Measurements from ENCODE around the gene LYZL2. TPM values are rescaled to one million over a fixed set of nuclear protein-coding genes. Genes with fewer than 3 reads are reported as not detected.

Gene LYZL2
- total RNA-seq, 1 donor, result not detected

- Histone ChIP-seq H3K4me2 (ENCODE audit: insufficient read depth, low read length) (no peak overlapping the region), H3K79me2 (ENCODE audit: insufficient read depth, low read length) (no peaks in the 10 kb centered on the region), H2AFZ (ENCODE audit: low read length) (no peak overlapping the region), H3K9me3 (ENCODE audit: low read depth, low read length) (peaks cover 2% of the 10 kb centered on the region), H3K27me3 (ENCODE audit: insufficient read depth, low read length) (peaks cover 36% of the 10 kb centered on the region), H3K27ac (ENCODE audit: low read depth, low read length) (no peak overlapping the region), H3K4me3 (ENCODE audit: insufficient read depth, low read length) (no peak overlapping the region), H3K4me1 (ENCODE audit: insufficient read depth, low read length) (no peaks in the 10 kb centered on the region), H3K36me3 (ENCODE audit: insufficient read depth, low read length) (no peaks in the 10 kb centered on the region), H4K20me1 (ENCODE audit: insufficient read depth, low read length) (no peaks in the 10 kb centered on the region)
- no peak for DNase-seq (ENCODE audit: insufficient read length, low spot score, missing footprints)
- TF ChIP-seq, protein P1, sequence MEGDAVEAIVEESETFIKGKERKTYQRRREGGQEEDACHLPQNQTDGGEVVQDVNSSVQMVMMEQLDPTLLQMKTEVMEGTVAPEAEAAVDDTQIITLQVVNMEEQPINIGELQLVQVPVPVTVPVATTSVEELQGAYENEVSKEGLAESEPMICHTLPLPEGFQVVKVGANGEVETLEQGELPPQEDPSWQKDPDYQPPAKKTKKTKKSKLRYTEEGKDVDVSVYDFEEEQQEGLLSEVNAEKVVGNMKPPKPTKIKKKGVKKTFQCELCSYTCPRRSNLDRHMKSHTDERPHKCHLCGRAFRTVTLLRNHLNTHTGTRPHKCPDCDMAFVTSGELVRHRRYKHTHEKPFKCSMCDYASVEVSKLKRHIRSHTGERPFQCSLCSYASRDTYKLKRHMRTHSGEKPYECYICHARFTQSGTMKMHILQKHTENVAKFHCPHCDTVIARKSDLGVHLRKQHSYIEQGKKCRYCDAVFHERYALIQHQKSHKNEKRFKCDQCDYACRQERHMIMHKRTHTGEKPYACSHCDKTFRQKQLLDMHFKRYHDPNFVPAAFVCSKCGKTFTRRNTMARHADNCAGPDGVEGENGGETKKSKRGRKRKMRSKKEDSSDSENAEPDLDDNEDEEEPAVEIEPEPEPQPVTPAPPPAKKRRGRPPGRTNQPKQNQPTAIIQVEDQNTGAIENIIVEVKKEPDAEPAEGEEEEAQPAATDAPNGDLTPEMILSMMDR (IDR thresholded peaks at IDR 0.05; ENCODE audit: extremely low read depth, low read depth, low read length), result no peak
Measured at GRCh38 chr10:30577048-30577447, 52.5 kb downstream of the LYZL2 start.

DNA sequence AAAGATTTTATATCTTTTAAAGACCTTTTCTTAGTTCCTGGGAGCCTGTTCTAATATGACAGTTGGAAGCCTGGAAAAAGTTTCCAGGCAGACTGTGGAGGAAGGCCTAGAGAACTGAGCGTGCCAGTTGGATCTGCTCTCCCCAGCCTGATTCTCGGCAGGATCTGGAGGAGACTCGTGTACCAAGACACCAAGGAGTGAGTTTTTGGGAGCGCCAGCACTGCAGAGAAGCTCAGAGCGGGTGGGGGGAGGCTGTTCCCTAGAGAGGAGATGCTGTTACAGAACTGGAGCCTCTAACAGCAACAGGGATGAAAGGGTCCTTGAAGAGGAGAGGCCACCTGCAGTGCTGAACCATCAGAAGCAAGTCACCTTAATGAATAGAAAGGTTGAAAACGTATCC, 52.9 kb downstream of the LYZL2 start:
- H3K4me1 ChIP-seq (ENCODE audit: insufficient read depth, low read length), result no peaks in the 10 kb centered on the region
- H3K4me3 ChIP-seq (ENCODE audit: insufficient read depth, low read length), result no peak overlapping the region
- H3K9me3 ChIP-seq (ENCODE audit: low read depth, low read length), result peaks cover 2% of the 10 kb centered on the region
- H4K20me1 ChIP-seq (ENCODE audit: insufficient read depth, low read length), result no peaks in the 10 kb centered on the region
- TF ChIP-seq, protein P1 (IDR thresholded peaks at IDR 0.05; ENCODE audit: extremely low read depth, low read depth, low read length), result no peak
- DNase-seq (ENCODE audit: insufficient read length, low spot score, missing footprints), result no peak
- no peak overlapping the region for H3K27ac ChIP-seq (ENCODE audit: low read depth, low read length)
- no peaks in the 10 kb centered on the region for H3K36me3 ChIP-seq (ENCODE audit: insufficient read depth, low read length)
- no peak overlapping the region for H2AFZ ChIP-seq (ENCODE audit: low read length)
- no peaks in the 10 kb centered on the region for H3K79me2 ChIP-seq (ENCODE audit: insufficient read depth, low read length)
- no peak overlapping the region for H3K4me2 ChIP-seq (ENCODE audit: insufficient read depth, low read length)
- peaks cover 36% of the 10 kb centered on the region for H3K27me3 ChIP-seq (ENCODE audit: insufficient read depth, low read length)

DNA sequence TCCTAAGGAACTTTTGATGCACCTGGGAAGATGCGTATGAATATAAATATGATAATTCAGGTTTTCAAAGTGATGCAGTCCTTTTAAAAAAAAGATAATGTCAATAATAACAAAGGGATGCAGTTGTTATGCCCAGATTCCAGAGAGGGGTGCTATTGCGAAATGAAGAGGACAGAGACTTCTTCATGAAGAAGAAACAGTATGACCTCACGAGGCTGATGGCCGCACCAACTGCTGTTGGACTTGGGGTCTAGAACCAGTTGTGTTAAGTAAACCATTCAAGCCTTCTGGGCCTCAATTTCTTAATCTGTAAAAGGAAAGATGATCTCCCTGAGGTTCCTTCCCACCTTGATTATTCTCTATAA, 55.1 kb downstream of the LYZL2 start:
- Histone ChIP-seq H3K4me3 (ENCODE audit: insufficient read depth, low read length) (no peak overlapping the region), H3K27me3 (ENCODE audit: insufficient read depth, low read length) (peaks cover 40% of the 10 kb centered on the region), H3K9me3 (ENCODE audit: low read depth, low read length) (peaks cover 2% of the 10 kb centered on the region), H4K20me1 (ENCODE audit: insufficient read depth, low read length) (no peaks in the 10 kb centered on the region), H3K4me1 (ENCODE audit: insufficient read depth, low read length) (no peaks in the 10 kb centered on the region), H3K36me3 (ENCODE audit: insufficient read depth, low read length) (no peaks in the 10 kb centered on the region), H3K4me2 (ENCODE audit: insufficient read depth, low read length) (no peak overlapping the region), H2AFZ (ENCODE audit: low read length) (no peak overlapping the region), H3K79me2 (ENCODE audit: insufficient read depth, low read length) (no peaks in the 10 kb centered on the region), H3K27ac (ENCODE audit: low read depth, low read length) (no peak overlapping the region)
- DNase-seq (ENCODE audit: insufficient read length, low spot score, missing footprints), result no peak
- TF ChIP-seq, protein P1 (IDR thresholded peaks at IDR 0.05; ENCODE audit: extremely low read depth, low read depth, low read length), result no peak

DNA sequence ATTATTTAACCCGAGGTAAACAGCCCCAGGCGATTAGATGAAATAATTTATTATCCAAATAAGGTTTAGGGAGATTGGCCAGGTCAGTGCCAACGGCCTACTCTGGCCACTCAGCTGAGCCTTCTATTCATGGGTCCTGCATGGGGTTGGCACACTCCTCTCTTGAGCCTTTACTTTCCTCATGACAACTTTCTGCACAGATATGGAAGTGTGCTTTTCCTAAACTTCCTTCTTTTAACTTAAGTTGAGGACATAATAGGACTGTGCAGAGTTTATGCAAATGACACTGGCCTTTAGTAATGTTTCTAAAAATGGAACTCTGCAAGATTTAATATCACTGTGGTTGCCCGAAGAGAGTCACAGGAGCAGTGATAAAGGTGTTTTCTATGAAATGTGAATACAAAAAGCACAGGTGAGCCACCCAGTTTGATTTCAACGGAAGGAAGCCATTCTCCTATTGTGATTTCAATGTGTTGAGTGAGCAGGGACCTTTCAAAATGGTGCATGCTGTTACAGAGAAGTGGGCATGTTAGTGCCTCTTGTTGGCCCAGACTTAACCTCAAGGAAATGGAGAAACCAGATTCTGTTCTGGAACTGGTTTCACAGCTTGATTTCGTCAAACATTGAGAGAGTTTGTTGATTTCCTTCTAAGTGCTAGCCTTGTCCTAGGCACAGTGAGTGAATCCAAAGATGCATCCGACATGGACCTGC, 55.7 kb downstream of the LYZL2 start:
- Histone ChIP-seq H3K4me1 (ENCODE audit: insufficient read depth, low read length) (no peaks in the 10 kb centered on the region), H3K27ac (ENCODE audit: low read depth, low read length) (no peak overlapping the region), H3K36me3 (ENCODE audit: insufficient read depth, low read length) (no peaks in the 10 kb centered on the region), H2AFZ (ENCODE audit: low read length) (no peak overlapping the region), H3K79me2 (ENCODE audit: insufficient read depth, low read length) (no peaks in the 10 kb centered on the region), H3K4me3 (ENCODE audit: insufficient read depth, low read length) (no peak overlapping the region), H3K9me3 (ENCODE audit: low read depth, low read length) (peaks cover 2% of the 10 kb centered on the region), H3K27me3 (ENCODE audit: insufficient read depth, low read length) (peaks cover 37% of the 10 kb centered on the region), H4K20me1 (ENCODE audit: insufficient read depth, low read length) (no peaks in the 10 kb centered on the region), H3K4me2 (ENCODE audit: insufficient read depth, low read length) (no peak overlapping the region)
- peak; percentile 65 for DNase-seq (ENCODE audit: insufficient read length, low spot score, missing footprints)
- TF ChIP-seq, protein P1 (IDR thresholded peaks at IDR 0.05; ENCODE audit: extremely low read depth, low read depth, low read length), result no peak

Data from osteoblast (primary cell).